Peyer's patch (tissue), 4 donors: ENCODE results near the gene RNF157.

ENCODE experiments used
- CTCF ChIP-seq, 6 experiments: fragments of 450-650 bp in 4 of 6; fragments of 200-600 bp in 2 of 6; sonication (generic) in 1 of 6; IDR thresholded peaks; one replicate each; pipeline ENCODE4 v1.5.1; 2017 to 2019; ENCODE audit warnings: antibody characterized with exemption in 6 of 6, mild to moderate bottlenecking in 3 of 6, moderate library complexity in 1 of 6
- POLR2A ChIP-seq, 2 donors: fragments of 450-650 bp; IDR thresholded peaks; one replicate each; pipeline ENCODE4 v1.5.1; 2017; ENCODE audit warnings: antibody characterized with exemption in 2 of 2, mild to moderate bottlenecking in 2 of 2, moderate library complexity in 2 of 2

DNA sequence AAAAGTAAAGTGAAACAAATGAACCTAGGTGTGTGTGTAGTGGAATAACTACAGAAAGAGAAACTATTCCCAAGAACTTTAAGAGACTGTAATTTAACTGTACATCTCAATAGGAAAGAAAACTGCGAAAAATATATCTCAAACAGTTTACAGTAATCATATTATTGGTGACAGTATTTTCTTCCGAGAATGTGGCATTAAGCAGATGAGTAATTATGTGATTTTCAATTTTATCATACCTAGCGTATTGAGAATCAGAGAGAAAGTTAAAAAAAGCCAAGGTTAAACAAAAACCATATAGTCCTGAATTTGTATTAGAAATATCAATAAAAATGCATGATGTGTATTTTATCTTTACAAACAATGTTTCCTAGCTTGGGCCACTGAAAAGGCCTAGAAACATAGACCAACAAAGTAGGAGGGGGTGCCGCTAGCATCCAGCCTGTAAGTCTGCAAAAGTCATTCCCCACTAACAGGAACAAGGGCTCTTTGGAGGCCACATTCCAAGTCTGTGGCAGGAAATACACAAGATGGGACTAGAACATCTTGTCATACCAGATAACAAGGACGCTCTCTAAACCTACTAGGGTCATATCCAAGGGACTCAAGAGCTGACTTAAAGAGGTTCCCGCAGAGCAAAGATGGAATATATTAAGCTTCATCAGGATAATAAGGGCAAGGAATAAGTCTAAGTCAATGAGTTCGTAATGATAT, 20.5 kb downstream of the RNF157 start:
- TF ChIP-seq CTCF (IDR thresholded peaks at IDR 0.05): no peak
- no peak for TF ChIP-seq POLR2A (IDR thresholded peaks at IDR 0.05)
